ENCODE measurements around the gene LCE2D.

LCE2D gene

DNA sequence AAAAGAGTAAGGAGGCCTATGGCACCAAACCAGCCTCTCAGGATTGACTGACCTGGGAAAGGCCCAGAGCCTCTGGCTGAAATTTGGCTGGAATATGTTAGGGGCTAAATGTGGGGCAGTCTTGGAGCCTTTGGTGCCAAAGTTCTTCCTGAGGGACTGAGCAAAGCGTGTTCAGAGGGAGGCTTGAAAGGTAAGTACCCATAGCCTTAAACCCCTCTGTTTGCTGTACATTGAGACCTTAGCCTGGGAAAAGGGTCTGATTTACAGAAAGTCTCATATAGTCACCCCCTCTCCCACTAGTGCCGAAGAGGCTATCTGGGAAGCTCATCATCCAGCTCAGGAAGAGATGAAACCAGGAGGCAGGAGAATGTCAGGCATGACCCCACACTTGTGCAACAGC, 44.7 kb downstream of the LCE2D start, which contains the start of gene LCE4A:
Gene LCE4A, plus strand, starts transcription at position 301 of the 400 bp plus-strand sequence. CDS start 916 bp downstream, outside the sequence.
- TF ChIP-seq, protein P1, sequence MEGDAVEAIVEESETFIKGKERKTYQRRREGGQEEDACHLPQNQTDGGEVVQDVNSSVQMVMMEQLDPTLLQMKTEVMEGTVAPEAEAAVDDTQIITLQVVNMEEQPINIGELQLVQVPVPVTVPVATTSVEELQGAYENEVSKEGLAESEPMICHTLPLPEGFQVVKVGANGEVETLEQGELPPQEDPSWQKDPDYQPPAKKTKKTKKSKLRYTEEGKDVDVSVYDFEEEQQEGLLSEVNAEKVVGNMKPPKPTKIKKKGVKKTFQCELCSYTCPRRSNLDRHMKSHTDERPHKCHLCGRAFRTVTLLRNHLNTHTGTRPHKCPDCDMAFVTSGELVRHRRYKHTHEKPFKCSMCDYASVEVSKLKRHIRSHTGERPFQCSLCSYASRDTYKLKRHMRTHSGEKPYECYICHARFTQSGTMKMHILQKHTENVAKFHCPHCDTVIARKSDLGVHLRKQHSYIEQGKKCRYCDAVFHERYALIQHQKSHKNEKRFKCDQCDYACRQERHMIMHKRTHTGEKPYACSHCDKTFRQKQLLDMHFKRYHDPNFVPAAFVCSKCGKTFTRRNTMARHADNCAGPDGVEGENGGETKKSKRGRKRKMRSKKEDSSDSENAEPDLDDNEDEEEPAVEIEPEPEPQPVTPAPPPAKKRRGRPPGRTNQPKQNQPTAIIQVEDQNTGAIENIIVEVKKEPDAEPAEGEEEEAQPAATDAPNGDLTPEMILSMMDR (IDR thresholded peaks at IDR 0.05; ENCODE audit: low read depth, low read length), result no peak
- no peak within 1 kb of the TSS for H3K4me3 ChIP-seq (ENCODE audit: low read depth, low read length)
- DNase-seq, result no peak
- H3K4me1 ChIP-seq, result no peaks in the 10 kb centered on the region
- no peaks in the 10 kb centered on the region for H3K9me3 ChIP-seq
- no peaks in the 10 kb centered on the region for H3K27me3 ChIP-seq
- H3K36me3 ChIP-seq, result no peaks in the 10 kb centered on the region
